HCT116 (cell line): ENCODE data around the gene TAC3. TPM values are rescaled to one million over a fixed set of nuclear protein-coding genes. Genes with fewer than 3 reads are reported as not detected.

Experiments used
- ATAC-seq: fragments of 200-7000 bp; cut with Tn5 transposase; 2 replicates; pipeline ENCODE4 v1.9.1; 2020; ENCODE audit warnings: mild to moderate bottlenecking, moderate library complexity
- BruUV-seq: library from RNA; stranded (reverse); fragments of 400-500 nt; replicated peaks from 2 replicates; lab custom pipeline; 2021; lab: Mats Ljungman, UMichigan
- CTCF ChIA-PET: fragments of 300-600 bp; sonication (Branson Sonifier 250); formaldehyde crosslinking; loops from one replicate; lab custom pipeline; 2021; ENCODE audit warnings: antibody characterized with exemption; lab: Charles Lee
- POLR2A ChIA-PET: fragments of 300-600, 350-600 bp; sonication (Branson Sonifier 250); formaldehyde crosslinking; loops from one replicate; lab custom pipeline; 2021; ENCODE audit warnings: antibody characterized with exemption; lab: Charles Lee
- RAD21 ChIA-PET, 2 experiments: fragments of 300-600 bp; sonication (Branson Sonifier 250); formaldehyde crosslinking; loops; one replicate each; lab custom pipeline; 2023; ENCODE audit warnings: low total read pairs in 2 of 2; ENCODE audit not compliant: uncharacterized antibody in 2 of 2, unreplicated experiment in 2 of 2, low non-redundant PET in 1 of 2; lab: Charles Lee
- DNase-seq: peaks from one replicate; pipeline ENCODE4 v3.0.0-alpha.2; 2010; ENCODE audit warnings: low read depth, low spot score
- H2AFZ ChIP-seq: fragments of 200-600 bp; shearing (Covaris generic), sonication (generic); 2 replicates; pipeline ENCODE4 v1.6.1; 2017; ENCODE audit warnings: low read depth, mixed run types, mixed read lengths, antibody characterized with exemption, low read length; ENCODE audit not compliant: poor library complexity, severe bottlenecking
- H3K27ac ChIP-seq: 2 replicates; pipeline ENCODE4 v1.5.1; 2012; ENCODE audit warnings: low read depth, low read length
- H3K27me3 ChIP-seq: fragments of 200-600 bp; sonication (generic); 2 replicates; pipeline ENCODE4 v1.6.1; 2016; ENCODE audit warnings: mixed run types, low read length, mixed read lengths; ENCODE audit not compliant: insufficient read depth
- H3K36me3 ChIP-seq, 2 experiments: fragments of 200-500 bp in 1 of 2; fragments of 200-600 bp in 1 of 2; sonication (Bioruptor generic) in 1 of 2; sonication (generic) in 1 of 2; 2 replicates each; pipeline versions ENCODE4 v1.5.1 to v1.6.1; 2014 to 2016; ENCODE audit warnings: low read length in 2 of 2, inconsistent platforms in 1 of 2, mixed read lengths in 1 of 2, mixed run types in 1 of 2; ENCODE audit not compliant: insufficient read depth in 2 of 2, control insufficient read depth in 1 of 2
- H3K4me1 ChIP-seq, 2 experiments: fragments of 200-600 bp in 1 of 2; sonication (generic) in 1 of 2; 2 replicates each; pipeline versions ENCODE4 v1.5.1 to v1.6.1; 2012 to 2017; ENCODE audit warnings: low read length in 2 of 2, inconsistent platforms in 1 of 2, mild to moderate bottlenecking in 1 of 2, mixed read lengths in 1 of 2, mixed run types in 1 of 2, moderate library complexity in 1 of 2; ENCODE audit not compliant: insufficient read depth in 2 of 2, control insufficient read depth in 1 of 2
- H3K4me2 ChIP-seq: fragments of 200-600 bp; sonication (generic); 2 replicates; pipeline ENCODE4 v1.6.1; 2017; ENCODE audit warnings: mixed run types, low read length, mixed read lengths
- H3K4me3 ChIP-seq, 2 experiments: fragments of 200-600 bp in 1 of 2; sonication (generic) in 1 of 2; replicated peaks in 1 of 2; 2 replicates each; pipeline ENCODE4 v1.5.1; 2011 to 2016; ENCODE audit warnings: low read length in 2 of 2, control low read depth in 1 of 2, low read depth in 1 of 2, mild to moderate bottlenecking in 1 of 2, mixed read lengths in 1 of 2, mixed run types in 1 of 2
- H3K79me2 ChIP-seq: fragments of 200-600 bp; sonication (generic); 2 replicates; pipeline ENCODE4 v1.6.1; 2017; ENCODE audit warnings: mild to moderate bottlenecking, mixed run types, low read length, moderate library complexity, mixed read lengths; ENCODE audit not compliant: insufficient read depth
- H3K9ac ChIP-seq: fragments of 200-600 bp; sonication (generic); 2 replicates; pipeline ENCODE4 v1.6.1; 2016; ENCODE audit warnings: low read length, mixed read lengths
- H3K9me2 ChIP-seq: fragments of 200-600 bp; sonication (generic), shearing (Covaris generic); 2 replicates; pipeline ENCODE4 v1.6.1; 2017; ENCODE audit warnings: mixed run types, mild to moderate bottlenecking, moderate library complexity; ENCODE audit not compliant: insufficient read depth
- H3K9me3 ChIP-seq, 2 experiments: fragments of 200-500 bp in 1 of 2; fragments of 200-600 bp in 1 of 2; sonication (Bioruptor generic) in 1 of 2; sonication (generic) in 1 of 2; 2 replicates each; pipeline ENCODE4 v1.6.1; 2014 to 2017; ENCODE audit warnings: low read length in 2 of 2, mixed read lengths in 2 of 2, inconsistent platforms in 1 of 2, low read depth in 1 of 2, mild to moderate bottlenecking in 1 of 2, mixed run types in 1 of 2, moderate library complexity in 1 of 2; ENCODE audit not compliant: control insufficient read depth in 1 of 2, insufficient read depth in 1 of 2
- H4K20me1 ChIP-seq: fragments of 200-600 bp; sonication (generic), shearing (Covaris generic); 2 replicates; pipeline ENCODE4 v1.6.1; 2017; ENCODE audit warnings: mixed run types, mild to moderate bottlenecking, moderate library complexity; ENCODE audit not compliant: insufficient read depth
- CEBPB ChIP-seq: IDR thresholded peaks from 2 replicates; pipeline ENCODE4 v1.6.1; 2012; ENCODE audit warnings: low read depth
- FOSL1 ChIP-seq: IDR thresholded peaks from 2 replicates; pipeline ENCODE4 v1.6.1; 2012; ENCODE audit warnings: low read depth
- RAD21 ChIP-seq: IDR thresholded peaks from 2 replicates; pipeline ENCODE4 v1.6.1; 2012; ENCODE audit warnings: low read depth, mild to moderate bottlenecking
- TCF7L2 ChIP-seq: IDR thresholded peaks from 2 replicates; pipeline ENCODE4 v1.7.0; 2011; ENCODE audit warnings: borderline replicate concordance, inconsistent platforms; ENCODE audit not compliant: insufficient read depth, insufficient read length; ENCODE audit errors: extremely low read depth
- YY1 ChIP-seq: IDR thresholded peaks from 2 replicates; pipeline ENCODE4 v1.6.1; 2011; ENCODE audit warnings: low read length, low read depth, moderate library complexity, mild to moderate bottlenecking; ENCODE audit not compliant: insufficient replicate concordance; ENCODE audit errors: extremely low read depth
- intact Hi-C: fragments of 100-400 bp; cut with micrococcal nuclease; formaldehyde crosslinking; loops from 2 replicates; pipeline ENCODE4 v1.10.0; 2022
- total RNA-seq: library from RNA; stranded (reverse); gene quantifications from one replicate; pipeline ENCODE4 v1.2.1, GENCODE V29; 2021; ENCODE audit not compliant: unreplicated experiment
- TF ChIP-seq, protein P1 (sequence below): IDR thresholded peaks from 2 replicates; pipeline ENCODE4 v1.6.1; 2011; ENCODE audit warnings: mild to moderate bottlenecking, low read length, moderate library complexity; ENCODE audit not compliant: insufficient replicate concordance; ENCODE audit errors: extremely low read depth
- TF ChIP-seq, protein P2 (sequence below): IDR thresholded peaks from 2 replicates; pipeline ENCODE4 v1.6.1; 2012; ENCODE audit warnings: low read depth
- TF ChIP-seq, protein P3 (sequence below), 3 experiments: fragments of 200-600 bp in 1 of 3; sonication (generic) in 1 of 3; IDR thresholded peaks in 2 of 3; conservative IDR thresholded peaks in 1 of 3; 2 replicates each; pipeline ENCODE4 v1.5.1; 2012 to 2017; ENCODE audit warnings: low read depth in 2 of 3, low read length in 2 of 3, antibody characterized with exemption in 1 of 3, borderline replicate concordance in 1 of 3, control low read depth in 1 of 3, mild to moderate bottlenecking in 1 of 3, mixed read lengths in 1 of 3, mixed run types in 1 of 3, moderate library complexity in 1 of 3; ENCODE audit not compliant: insufficient read depth in 1 of 3

The TAC3 gene
- total RNA-seq, 1 experiment from 2014 or later, result not detected

DNA sequence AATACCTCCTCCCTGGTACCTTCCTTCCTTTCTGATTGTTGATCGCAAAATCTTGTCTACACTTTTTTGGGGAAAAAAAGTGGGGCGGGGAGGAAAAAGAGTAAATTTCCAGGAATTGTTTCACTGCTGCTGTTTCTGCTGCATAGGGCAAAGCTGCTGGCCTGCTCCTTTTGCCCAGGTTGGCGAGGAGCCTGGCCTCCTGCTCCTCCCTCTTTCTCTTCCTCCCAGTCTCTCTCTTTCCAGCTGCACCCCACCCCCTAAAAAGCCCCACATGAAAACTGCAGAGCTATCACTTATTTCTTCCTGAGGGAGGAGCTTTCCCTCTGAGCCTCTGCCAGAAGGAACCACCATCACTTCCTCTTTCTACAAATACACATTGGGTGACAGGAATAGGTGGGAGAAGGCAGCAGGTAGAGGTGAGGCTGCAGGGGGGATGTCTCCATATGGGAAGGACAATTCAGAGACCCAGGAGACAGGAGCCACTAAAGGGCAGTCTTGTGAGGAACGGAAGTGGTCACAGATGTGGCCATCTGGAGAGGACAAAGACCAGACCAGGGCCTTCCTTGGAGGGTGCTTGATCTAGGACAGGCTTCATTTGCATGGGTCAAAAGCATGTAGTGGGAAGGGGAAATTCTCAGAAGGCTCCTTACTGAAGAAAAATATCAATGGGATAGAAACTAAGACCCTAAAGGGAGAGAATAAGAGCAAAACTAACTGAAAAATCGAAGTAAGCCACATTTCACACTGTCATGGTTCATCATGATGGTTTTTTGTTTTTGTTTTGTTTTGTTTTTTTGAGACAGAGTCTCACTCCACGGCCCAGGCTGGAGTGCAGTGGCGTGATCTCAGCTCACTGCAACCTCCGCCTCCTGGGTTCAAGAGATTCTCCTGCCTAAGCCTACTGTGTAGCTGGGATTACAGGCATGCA, 24.7 kb downstream of the TAC3 start:
- Histone ChIP-seq H3K9ac (no peak overlapping the region), H3K4me2 (no peak overlapping the region)
- ATAC-seq, result no peak

More for the DNA sequence above, 24.7 kb downstream of the TAC3 start:
- H3K9me3 ChIP-seq, result no peaks in the 10 kb centered on the region
- peaks cover 4 to 20% of the 10 kb centered on the region in 2 experiments; a peak in 2 of 4 replicates for H3K4me1 ChIP-seq
- no peaks in the 10 kb centered on the region for H4K20me1 ChIP-seq
- BruUV-seq, result no TSS peak
- TF ChIP-seq CEBPB, result no peak
- no peak for TF ChIP-seq YY1
- TF ChIP-seq, protein P1, sequence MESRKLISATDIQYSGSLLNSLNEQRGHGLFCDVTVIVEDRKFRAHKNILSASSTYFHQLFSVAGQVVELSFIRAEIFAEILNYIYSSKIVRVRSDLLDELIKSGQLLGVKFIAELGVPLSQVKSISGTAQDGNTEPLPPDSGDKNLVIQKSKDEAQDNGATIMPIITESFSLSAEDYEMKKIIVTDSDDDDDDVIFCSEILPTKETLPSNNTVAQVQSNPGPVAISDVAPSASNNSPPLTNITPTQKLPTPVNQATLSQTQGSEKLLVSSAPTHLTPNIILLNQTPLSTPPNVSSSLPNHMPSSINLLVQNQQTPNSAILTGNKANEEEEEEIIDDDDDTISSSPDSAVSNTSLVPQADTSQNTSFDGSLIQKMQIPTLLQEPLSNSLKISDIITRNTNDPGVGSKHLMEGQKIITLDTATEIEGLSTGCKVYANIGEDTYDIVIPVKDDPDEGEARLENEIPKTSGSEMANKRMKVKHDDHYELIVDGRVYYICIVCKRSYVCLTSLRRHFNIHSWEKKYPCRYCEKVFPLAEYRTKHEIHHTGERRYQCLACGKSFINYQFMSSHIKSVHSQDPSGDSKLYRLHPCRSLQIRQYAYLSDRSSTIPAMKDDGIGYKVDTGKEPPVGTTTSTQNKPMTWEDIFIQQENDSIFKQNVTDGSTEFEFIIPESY, result no peak
- TF ChIP-seq, protein P2, sequence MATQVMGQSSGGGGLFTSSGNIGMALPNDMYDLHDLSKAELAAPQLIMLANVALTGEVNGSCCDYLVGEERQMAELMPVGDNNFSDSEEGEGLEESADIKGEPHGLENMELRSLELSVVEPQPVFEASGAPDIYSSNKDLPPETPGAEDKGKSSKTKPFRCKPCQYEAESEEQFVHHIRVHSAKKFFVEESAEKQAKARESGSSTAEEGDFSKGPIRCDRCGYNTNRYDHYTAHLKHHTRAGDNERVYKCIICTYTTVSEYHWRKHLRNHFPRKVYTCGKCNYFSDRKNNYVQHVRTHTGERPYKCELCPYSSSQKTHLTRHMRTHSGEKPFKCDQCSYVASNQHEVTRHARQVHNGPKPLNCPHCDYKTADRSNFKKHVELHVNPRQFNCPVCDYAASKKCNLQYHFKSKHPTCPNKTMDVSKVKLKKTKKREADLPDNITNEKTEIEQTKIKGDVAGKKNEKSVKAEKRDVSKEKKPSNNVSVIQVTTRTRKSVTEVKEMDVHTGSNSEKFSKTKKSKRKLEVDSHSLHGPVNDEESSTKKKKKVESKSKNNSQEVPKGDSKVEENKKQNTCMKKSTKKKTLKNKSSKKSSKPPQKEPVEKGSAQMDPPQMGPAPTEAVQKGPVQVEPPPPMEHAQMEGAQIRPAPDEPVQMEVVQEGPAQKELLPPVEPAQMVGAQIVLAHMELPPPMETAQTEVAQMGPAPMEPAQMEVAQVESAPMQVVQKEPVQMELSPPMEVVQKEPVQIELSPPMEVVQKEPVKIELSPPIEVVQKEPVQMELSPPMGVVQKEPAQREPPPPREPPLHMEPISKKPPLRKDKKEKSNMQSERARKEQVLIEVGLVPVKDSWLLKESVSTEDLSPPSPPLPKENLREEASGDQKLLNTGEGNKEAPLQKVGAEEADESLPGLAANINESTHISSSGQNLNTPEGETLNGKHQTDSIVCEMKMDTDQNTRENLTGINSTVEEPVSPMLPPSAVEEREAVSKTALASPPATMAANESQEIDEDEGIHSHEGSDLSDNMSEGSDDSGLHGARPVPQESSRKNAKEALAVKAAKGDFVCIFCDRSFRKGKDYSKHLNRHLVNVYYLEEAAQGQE, result no peak
- TF ChIP-seq FOSL1, result no peak
- TF ChIP-seq TCF7L2, result no peak
- TF ChIP-seq, protein P3, sequence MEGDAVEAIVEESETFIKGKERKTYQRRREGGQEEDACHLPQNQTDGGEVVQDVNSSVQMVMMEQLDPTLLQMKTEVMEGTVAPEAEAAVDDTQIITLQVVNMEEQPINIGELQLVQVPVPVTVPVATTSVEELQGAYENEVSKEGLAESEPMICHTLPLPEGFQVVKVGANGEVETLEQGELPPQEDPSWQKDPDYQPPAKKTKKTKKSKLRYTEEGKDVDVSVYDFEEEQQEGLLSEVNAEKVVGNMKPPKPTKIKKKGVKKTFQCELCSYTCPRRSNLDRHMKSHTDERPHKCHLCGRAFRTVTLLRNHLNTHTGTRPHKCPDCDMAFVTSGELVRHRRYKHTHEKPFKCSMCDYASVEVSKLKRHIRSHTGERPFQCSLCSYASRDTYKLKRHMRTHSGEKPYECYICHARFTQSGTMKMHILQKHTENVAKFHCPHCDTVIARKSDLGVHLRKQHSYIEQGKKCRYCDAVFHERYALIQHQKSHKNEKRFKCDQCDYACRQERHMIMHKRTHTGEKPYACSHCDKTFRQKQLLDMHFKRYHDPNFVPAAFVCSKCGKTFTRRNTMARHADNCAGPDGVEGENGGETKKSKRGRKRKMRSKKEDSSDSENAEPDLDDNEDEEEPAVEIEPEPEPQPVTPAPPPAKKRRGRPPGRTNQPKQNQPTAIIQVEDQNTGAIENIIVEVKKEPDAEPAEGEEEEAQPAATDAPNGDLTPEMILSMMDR (IDR thresholded peaks at IDR 0.05 in 2 of 3, conservative IDR thresholded peaks at IDR 0.05 in 1 of 3; ENCODE audit: borderline replicate concordance in 1 of 3, insufficient read depth in 1 of 3, low read depth in 2 of 3, low read length in 2 of 3), result no peak
- TF ChIP-seq RAD21, result no peak
- H2AFZ ChIP-seq, result no peak overlapping the region
- H3K27me3 ChIP-seq, result no peaks in the 10 kb centered on the region
- ChIA-PET POLR2A (no interaction called here), RAD21 (no interaction called here), CTCF (interaction anchor here (1.2 kb wide), 1 partner anchor 152 kb away, joined by 5 read pairs; no protein-coding TSS in a partner anchor)
- intact Hi-C loops, result no loop called here
- no peaks in the 10 kb centered on the region for H3K9me2 ChIP-seq
- no peak for DNase-seq
- no peak overlapping the region for H3K4me3 ChIP-seq
- no peaks in the 10 kb centered on the region for H3K79me2 ChIP-seq
- H3K36me3 ChIP-seq, result no peaks in the 10 kb centered on the region
- no peak overlapping the region; the same call in 1 of the 2 replicates for H3K27ac ChIP-seq
